HK-2 (cell line): ENCODE measurements around the gene ZNF225.
A peak's percentile ranks its signal among the peaks of the same experiment; 100 is the strongest.
"Not testable (repeated sequence)": the region's sequence is repeated elsewhere in the genome, so short reads cannot be mapped to it uniquely, and the experiment has no call there.

Experiments used
- DNase-seq: peaks from one replicate; pipeline ENCODE4 v3.0.0-alpha.2; 2018; ENCODE audit not compliant: unreplicated experiment

ZNF225 gene

DNA sequence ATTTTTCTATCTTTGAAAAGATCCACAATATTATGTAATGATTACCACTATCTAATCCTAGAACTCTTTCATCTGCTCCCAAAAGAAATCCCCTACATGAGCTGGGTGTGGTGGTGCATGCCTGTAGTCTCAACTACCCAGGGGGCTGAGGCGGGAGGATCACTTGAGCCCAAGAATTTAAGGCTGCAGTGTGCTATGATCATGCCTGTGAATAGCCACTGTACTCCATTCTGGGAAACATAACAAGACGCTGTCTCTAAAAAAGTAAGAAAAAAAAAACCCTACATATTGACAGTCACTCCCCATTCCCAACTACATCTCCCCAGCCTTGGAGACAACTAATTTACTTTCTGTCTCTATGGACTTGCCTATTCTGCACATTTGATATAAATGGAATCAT lies 50.6 kb downstream of the ZNF225 start:
- no peak for DNase-seq

DNA sequence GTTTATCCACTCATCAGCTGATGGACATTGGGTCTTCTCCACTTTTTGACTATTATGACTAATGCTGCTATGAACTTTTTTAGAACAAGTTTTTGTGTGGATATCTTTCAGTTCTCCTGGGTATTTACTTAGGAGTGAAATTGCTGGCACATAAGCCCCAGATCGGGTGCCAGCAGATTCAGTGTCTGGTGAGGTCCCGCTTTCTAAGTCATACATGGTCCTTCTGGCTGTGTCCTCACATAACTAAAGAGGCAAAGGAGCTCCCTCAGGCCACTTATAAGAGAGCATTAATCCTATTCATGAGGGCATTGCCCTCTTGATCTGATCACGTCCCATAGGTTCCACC lies 51.1 kb downstream of the ZNF225 start:
- DNase-seq: no peak

- DNase-seq: peak; percentile 92
Measured at GRCh38 chr19:44164673-44165512, 51.7 kb downstream of the ZNF225 start, which contains the start of gene ZNF226. ZNF226 (plus strand) TSS chr19:44165100; CDS start chr19:44170081, 4,981 bp downstream.

DNA sequence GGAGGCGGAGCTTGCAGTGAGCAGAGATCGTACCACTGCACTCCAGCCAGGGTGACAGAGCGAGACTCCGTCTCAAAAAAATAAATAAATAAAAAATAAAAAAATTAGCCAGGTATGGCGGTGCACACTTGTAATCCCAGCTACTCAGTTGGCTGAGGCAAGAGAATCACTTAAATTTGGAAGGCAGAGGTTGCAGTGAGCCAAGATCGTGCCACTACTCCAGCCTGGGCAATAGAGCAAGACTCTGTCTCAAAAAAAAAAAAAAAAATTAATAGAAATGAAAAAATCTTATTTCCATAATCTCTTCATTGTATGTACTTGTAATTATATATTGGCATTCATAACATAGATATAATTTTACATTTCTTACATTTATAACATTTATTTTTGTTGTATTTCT lies 57.5 kb downstream of the ZNF225 start:
- not testable (repeated sequence) for DNase-seq

GRCh38 chr19:44176590-44176989 lies 63.4 kb downstream of the ZNF225 start:
- no peak for DNase-seq

DNA sequence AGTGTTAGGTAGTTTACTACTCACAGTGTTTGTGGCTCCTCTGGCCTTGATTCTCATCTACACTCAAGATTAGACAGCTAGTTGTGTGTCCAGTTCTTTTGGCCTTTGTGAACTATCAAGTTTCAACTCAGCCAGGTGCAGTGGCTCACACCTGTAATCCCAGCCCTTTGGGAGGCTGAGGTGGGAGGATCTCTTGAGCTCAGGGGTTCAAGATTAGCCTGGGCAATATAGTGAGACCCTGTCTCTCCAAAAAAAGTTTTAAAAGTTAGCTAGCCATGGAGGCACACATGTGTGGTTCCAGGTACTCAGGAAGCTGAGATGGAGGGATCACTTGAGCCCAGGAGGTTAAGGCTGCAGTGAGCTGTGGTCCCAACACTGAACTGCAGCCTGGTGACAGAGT lies 67.8 kb downstream of the ZNF225 start:
- no peak for DNase-seq

- DNase-seq: no peak
Measured at GRCh38 chr19:44182145-44182544, 68.9 kb downstream of the ZNF225 start.
